Cardiac atrium fibroblast (primary cell): ENCODE measurements around the gene YBX2. TPM values are rescaled to one million over a fixed set of nuclear protein-coding genes. Genes with fewer than 3 reads are reported as not detected.

Experiments
- total RNA-seq: library from RNA; depleted of rRNA; stranded (reverse); fragments of >200 nt; gene quantifications from 2 replicates; pipeline ENCODE4 v1.2.3, GENCODE V29; 2015

The YBX2 gene
- total RNA-seq, 1 donor from 2014 or later = not detected

Other genes with a start within 250 kb of the YBX2 start
- not detected in 2 replicates for gene CLEC10A, start 214.4 kb downstream of the YBX2 start, total RNA-seq
- not detected in 2 replicates for gene ASGR2, start 179.8 kb downstream of the YBX2 start, total RNA-seq
- 0.18 and 1.1 TPM in 2 replicates for gene ASGR1, start 115.3 kb downstream of the YBX2 start, total RNA-seq
- gene DLG4, start 74.8 kb downstream of the YBX2 start, total RNA-seq = 17.3 and 17.7 TPM in 2 replicates
- 559 and 643 TPM in 2 replicates for gene ACADVL, start 74.7 kb downstream of the YBX2 start, total RNA-seq
- 33.4 and 33.9 TPM in 2 replicates for gene DVL2, start 60.1 kb downstream of the YBX2 start, total RNA-seq
- gene PHF23, start 55.2 kb downstream of the YBX2 start, total RNA-seq = 41.3 and 81.2 TPM in 2 replicates
- gene GABARAP, start 52.2 kb downstream of the YBX2 start, total RNA-seq = 160 and 299 TPM in 2 replicates
- gene CTDNEP1, start 42.9 kb downstream of the YBX2 start, total RNA-seq = 65.3 and 66.3 TPM in 2 replicates
- 22.5 and 28.7 TPM in 2 replicates for gene ELP5, start 42.4 kb downstream of the YBX2 start, total RNA-seq
- gene CLDN7, start 32.2 kb downstream of the YBX2 start, total RNA-seq = 0.16 and 2.0 TPM in 2 replicates
- 0.18 TPM in 1 of 2 replicates, not detected in the other for gene SLC2A4, start 12.9 kb downstream of the YBX2 start, total RNA-seq
- gene EIF5A, start 13.0 kb upstream of the YBX2 start, total RNA-seq = 521 and 571 TPM in 2 replicates
- 35.7 and 67.1 TPM in 2 replicates for gene GPS2, start 20.7 kb upstream of the YBX2 start, total RNA-seq
- 10.8 and 15.7 TPM in 2 replicates for gene NEURL4, start 34.7 kb upstream of the YBX2 start, total RNA-seq
- gene ACAP1, start 41.9 kb upstream of the YBX2 start, total RNA-seq = not detected in 2 replicates
- gene KCTD11, start 57.5 kb upstream of the YBX2 start, total RNA-seq = 14.9 and 20.6 TPM in 2 replicates
- gene TMEM95, start 60.5 kb upstream of the YBX2 start, total RNA-seq = not detected in 2 replicates
- gene TNK1, start 86.5 kb upstream of the YBX2 start, total RNA-seq = under 0.01 and 0.18 TPM in 2 replicates
- gene PLSCR3, start 99.9 kb upstream of the YBX2 start, total RNA-seq = 62.9 and 82.3 TPM in 2 replicates
- 147 and 158 TPM in 2 replicates for gene TMEM256, start 109.5 kb upstream of the YBX2 start, total RNA-seq
- gene NLGN2, start 113.2 kb upstream of the YBX2 start, total RNA-seq = 7.8 and 12.5 TPM in 2 replicates
- not detected in 2 replicates for gene SPEM1, start 125.7 kb upstream of the YBX2 start, total RNA-seq
- not detected in 2 replicates for gene SPEM2, start 131.0 kb upstream of the YBX2 start, total RNA-seq
- not detected in 2 replicates for gene SPEM3, start 134.2 kb upstream of the YBX2 start, total RNA-seq
- 2.9 and 3.8 TPM in 2 replicates for gene TMEM102, start 140.8 kb upstream of the YBX2 start, total RNA-seq
- gene FGF11, start 144.9 kb upstream of the YBX2 start, total RNA-seq = 1.8 and 3.4 TPM in 2 replicates
- 6.9 and 8.3 TPM in 2 replicates for gene CHRNB1, start 150.4 kb upstream of the YBX2 start, total RNA-seq
- 20.4 and 27.2 TPM in 2 replicates for gene ZBTB4, start 185.0 kb upstream of the YBX2 start, total RNA-seq
- not detected in 2 replicates for gene SLC35G6, start 186.8 kb upstream of the YBX2 start, total RNA-seq
- gene POLR2A, start 189.7 kb upstream of the YBX2 start, total RNA-seq = 57.0 and 69.2 TPM in 2 replicates